Progenitor cell of endocrine pancreas (in vitro differentiated cells): Measurements from ENCODE around the gene CDKN2B-AS1. TPM values are rescaled to one million over a fixed set of nuclear protein-coding genes. Genes with fewer than 3 reads are reported as not detected.
"Not testable (repeated sequence)": the region's sequence is repeated elsewhere in the genome, so short reads cannot be mapped to it uniquely, and the experiment has no call there.

Experiments
- DNase-seq: peaks from one replicate; pipeline ENCODE4 v3.0.0; 2021; ENCODE audit warnings: low spot score; ENCODE audit not compliant: unreplicated experiment
- H3K27ac Mint-ChIP-seq: 2 replicates; pipeline ENCODE4 v1.8.0; 2021; ENCODE audit warnings: mild to moderate bottlenecking, moderate library complexity, mixed read lengths
- H3K27me3 Mint-ChIP-seq: 2 replicates; pipeline ENCODE4 v1.8.0; 2021; ENCODE audit warnings: mixed read lengths
- H3K36me3 Mint-ChIP-seq: 2 replicates; pipeline ENCODE4 v1.8.0; 2022; ENCODE audit warnings: mixed read lengths; ENCODE audit not compliant: insufficient read depth
- H3K4me1 Mint-ChIP-seq: 2 replicates; pipeline ENCODE4 v1.8.0; 2021; ENCODE audit warnings: low read depth, mixed read lengths
- H3K4me3 Mint-ChIP-seq: 2 replicates; pipeline ENCODE4 v1.8.0; 2021; ENCODE audit warnings: low read depth, mild to moderate bottlenecking, moderate library complexity, mixed read lengths
- H3K9me3 Mint-ChIP-seq: 2 replicates; pipeline ENCODE4 v1.8.0; 2021; ENCODE audit warnings: low read depth, mixed read lengths
- CTCF ChIP-seq: fragments of 200-600 bp; sonication (generic); IDR thresholded peaks from one replicate; pipeline ENCODE4 v1.5.0; 2021; ENCODE audit warnings: antibody characterized with exemption, mild to moderate bottlenecking; ENCODE audit not compliant: unreplicated experiment
- long read RNA-seq: library from polyadenylated mRNA; unstranded; transcript quantifications from one replicate; pipeline ENCODE4 v2.0.0, GENCODE V29; 2020
- total RNA-seq: library from RNA; stranded (reverse); gene quantifications from 2 replicates; pipeline ENCODE4 v1.2.1, GENCODE V29; 2021

Gene CDKN2B-AS1
- not detected in 2 replicates for total RNA-seq
- long read RNA-seq, partial matches to known transcripts = 0 of 2 reads
- long read RNA-seq, other reads (novel, unspliced or antisense) = 2 of 2 reads

GRCh38 chr9:21994556-21995005, at the start of gene CDKN2B-AS1:
Gene CDKN2B-AS1 (plus strand): TSS chr9:21994791.
- H3K27ac Mint-ChIP-seq = no peak within 1 kb of the TSS
- H3K4me1 Mint-ChIP-seq = peaks cover 3% of the 10 kb centered on the region
- H3K27me3 Mint-ChIP-seq = peaks cover 82% of the 10 kb centered on the region
- no peaks in the 10 kb centered on the region for H3K9me3 Mint-ChIP-seq
- H3K4me3 Mint-ChIP-seq = peak within 1 kb of the TSS; percentile 60
- peak; percentile 25 for DNase-seq
- H3K36me3 Mint-ChIP-seq = no peaks in the 10 kb centered on the region
- TF ChIP-seq CTCF = no peak

GRCh38 chr9:21945606-21946005, 49.0 kb upstream of the CDKN2B-AS1 start:
- DNase-seq = no peak
- Mint-ChIP-seq H3K27me3 (peaks cover 8% of the 10 kb centered on the region), H3K36me3 (no peaks in the 10 kb centered on the region), H3K27ac (no peak overlapping the region), H3K4me1 (no peaks in the 10 kb centered on the region), H3K4me3 (no peak overlapping the region), H3K9me3 (peaks cover 8% of the 10 kb centered on the region)
- TF ChIP-seq CTCF = no peak

GRCh38 chr9:21958833-21959232, 35.8 kb upstream of the CDKN2B-AS1 start:
- H3K4me3 Mint-ChIP-seq = no peak overlapping the region
- no peak overlapping the region for H3K27ac Mint-ChIP-seq
- peaks cover 4% of the 10 kb centered on the region for H3K36me3 Mint-ChIP-seq
- H3K27me3 Mint-ChIP-seq = peaks cover 39% of the 10 kb centered on the region
- H3K4me1 Mint-ChIP-seq = no peaks in the 10 kb centered on the region
- no peak for TF ChIP-seq CTCF
- DNase-seq = no peak
- H3K9me3 Mint-ChIP-seq = peaks cover 9% of the 10 kb centered on the region

GRCh38 chr9:21959268-21959667, 35.3 kb upstream of the CDKN2B-AS1 start:
- H3K4me3 Mint-ChIP-seq, H3K9me3 Mint-ChIP-seq, DNase-seq, H3K36me3 Mint-ChIP-seq, H3K27ac Mint-ChIP-seq, H3K4me1 Mint-ChIP-seq: not testable (repeated sequence)
- H3K27me3 Mint-ChIP-seq = peaks cover 42% of the 10 kb centered on the region

GRCh38 chr9:21961569-21961968, 33.0 kb upstream of the CDKN2B-AS1 start:
- Mint-ChIP-seq H3K4me1 (no peaks in the 10 kb centered on the region), H3K36me3 (peaks cover 4% of the 10 kb centered on the region), H3K9me3 (peaks cover 10% of the 10 kb centered on the region), H3K27ac (no peak overlapping the region), H3K27me3 (peaks cover 65% of the 10 kb centered on the region), H3K4me3 (no peak overlapping the region)
- no peak for TF ChIP-seq CTCF
- no peak for DNase-seq

DNA sequence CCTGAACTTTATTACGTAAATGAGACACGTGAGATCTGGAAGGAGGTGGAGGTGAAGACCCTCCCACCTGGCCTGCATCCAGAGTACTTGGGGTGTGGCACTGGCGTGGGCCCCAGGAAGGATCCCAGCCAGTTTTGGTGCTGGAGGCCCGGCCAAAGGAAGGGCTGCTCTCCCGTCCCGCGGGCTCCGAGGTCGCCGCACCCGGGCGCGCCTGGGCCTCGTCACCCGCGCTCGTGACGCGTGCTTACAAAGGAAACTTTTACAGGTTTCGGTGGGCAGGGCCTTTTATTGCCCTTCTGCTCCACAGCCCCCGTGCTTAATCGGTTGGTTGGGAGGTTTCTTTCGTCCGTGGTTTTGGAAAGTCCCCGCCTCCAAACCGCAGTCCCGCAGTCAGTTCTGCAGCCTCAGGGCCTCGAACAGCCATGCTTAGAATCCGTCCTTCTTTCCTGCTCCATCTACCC, 29.6 kb upstream of the CDKN2B-AS1 start:
- TF ChIP-seq CTCF = no peak
- H3K4me1 Mint-ChIP-seq = peaks cover 2% of the 10 kb centered on the region
- no peak overlapping the region for H3K27ac Mint-ChIP-seq
- H3K9me3 Mint-ChIP-seq = peaks cover 10% of the 10 kb centered on the region
- peaks cover 96% of the 10 kb centered on the region for H3K27me3 Mint-ChIP-seq
- H3K36me3 Mint-ChIP-seq = peaks cover 4% of the 10 kb centered on the region
- no peak for DNase-seq
- H3K4me3 Mint-ChIP-seq = peak overlapping the region; percentile 44
